ENCODE measurements around the gene JPH2.

DNA sequence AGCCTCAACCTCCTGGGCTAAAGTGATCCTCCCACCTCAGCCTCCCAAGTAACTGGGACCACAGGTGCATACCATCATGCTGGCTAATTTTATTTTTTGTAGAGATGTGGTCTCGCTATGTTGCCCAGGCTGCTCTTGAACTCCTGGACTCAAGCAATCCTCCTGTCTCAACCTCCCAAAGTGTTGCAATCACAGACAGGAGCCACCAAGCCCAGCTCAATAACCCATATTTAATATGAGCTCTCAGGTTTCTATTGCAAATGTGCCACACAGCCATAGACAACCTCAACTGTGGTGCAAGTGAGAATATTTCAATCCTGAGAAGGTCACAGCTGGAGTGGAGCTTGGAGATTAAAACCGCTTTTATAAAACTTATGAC lies 14.4 kb downstream of the JPH2 start:
- no peak for TF ChIP-seq HDAC2 (IDR thresholded peaks at IDR 0.05)
- TF ChIP-seq, protein P1, sequence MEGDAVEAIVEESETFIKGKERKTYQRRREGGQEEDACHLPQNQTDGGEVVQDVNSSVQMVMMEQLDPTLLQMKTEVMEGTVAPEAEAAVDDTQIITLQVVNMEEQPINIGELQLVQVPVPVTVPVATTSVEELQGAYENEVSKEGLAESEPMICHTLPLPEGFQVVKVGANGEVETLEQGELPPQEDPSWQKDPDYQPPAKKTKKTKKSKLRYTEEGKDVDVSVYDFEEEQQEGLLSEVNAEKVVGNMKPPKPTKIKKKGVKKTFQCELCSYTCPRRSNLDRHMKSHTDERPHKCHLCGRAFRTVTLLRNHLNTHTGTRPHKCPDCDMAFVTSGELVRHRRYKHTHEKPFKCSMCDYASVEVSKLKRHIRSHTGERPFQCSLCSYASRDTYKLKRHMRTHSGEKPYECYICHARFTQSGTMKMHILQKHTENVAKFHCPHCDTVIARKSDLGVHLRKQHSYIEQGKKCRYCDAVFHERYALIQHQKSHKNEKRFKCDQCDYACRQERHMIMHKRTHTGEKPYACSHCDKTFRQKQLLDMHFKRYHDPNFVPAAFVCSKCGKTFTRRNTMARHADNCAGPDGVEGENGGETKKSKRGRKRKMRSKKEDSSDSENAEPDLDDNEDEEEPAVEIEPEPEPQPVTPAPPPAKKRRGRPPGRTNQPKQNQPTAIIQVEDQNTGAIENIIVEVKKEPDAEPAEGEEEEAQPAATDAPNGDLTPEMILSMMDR (IDR thresholded peaks at IDR 0.05 in 2 of 3, conservative IDR thresholded peaks at IDR 0.05 in 1 of 3; ENCODE audit: control insufficient read depth in 2 of 3, extremely low read depth in 1 of 3, insufficient read depth in 1 of 3, low read depth in 3 of 3, low read length in 3 of 3): no peak
- TF ChIP-seq, protein P2, sequence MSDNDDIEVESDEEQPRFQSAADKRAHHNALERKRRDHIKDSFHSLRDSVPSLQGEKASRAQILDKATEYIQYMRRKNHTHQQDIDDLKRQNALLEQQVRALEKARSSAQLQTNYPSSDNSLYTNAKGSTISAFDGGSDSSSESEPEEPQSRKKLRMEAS (IDR thresholded peaks at IDR 0.05; ENCODE audit: low read depth, low read length): no peak
- no peak for TF ChIP-seq MEF2A (IDR thresholded peaks at IDR 0.05; ENCODE audit: insufficient read depth, low read depth, low read length)
- no peak for TF ChIP-seq RBBP5 (conservative IDR thresholded peaks at IDR 0.05)
- no peak for TF ChIP-seq KAT2A (conservative IDR thresholded peaks at IDR 0.05; ENCODE audit: control insufficient read depth, low read depth, low read length)

All from GM12878 (cell line).